ENCODE data around the gene GANAB. TPM values are rescaled to one million over a fixed set of nuclear protein-coding genes. Genes with fewer than 3 reads are reported as not detected.
"Not testable (repeated sequence)": the region's sequence is repeated elsewhere in the genome, so short reads cannot be mapped to it uniquely, and the experiment has no call there.

The GANAB gene
- total RNA-seq, 1 donor from 2014 or later: 347 TPM

- no peak for DNase-seq (ENCODE audit: low read depth)
Observed at GRCh38 chr11:62667460-62667859, 21.0 kb upstream of the GANAB start.

- DNase-seq (ENCODE audit: low read depth): no peak
Observed at GRCh38 chr11:62666259-62666926, 20.0 kb upstream of the GANAB start.

GRCh38 chr11:62665599-62666258 is 19.3 kb upstream of the GANAB start:
- peak; percentile 48 for DNase-seq (ENCODE audit: low read depth)

- DNase-seq (ENCODE audit: low read depth): peak; percentile 74
Observed at GRCh38 chr11:62665075-62665598, 18.7 kb upstream of the GANAB start, which contains the start of the genes C11orf98 and CSKMT. Gene C11orf98, minus strand, starts transcription at chr11:62665210. Its CDS starts 41 bp downstream, at chr11:62665169. Gene CSKMT, plus strand, starts transcription at chr11:62665312. Its CDS starts 568 bp downstream, at chr11:62665880.

GRCh38 chr11:62664405-62665074 is 18.1 kb upstream of the GANAB start:
- peak; percentile 71 for DNase-seq (ENCODE audit: low read depth)

GRCh38 chr11:62656796-62657429 is 10.5 kb upstream of the GANAB start:
- no peak for DNase-seq (ENCODE audit: low read depth)

- no peak for DNase-seq (ENCODE audit: low read depth)
Observed at GRCh38 chr11:62654297-62654696, 7.9 kb upstream of the GANAB start.

GRCh38 chr11:62652161-62653006 is 6.0 kb upstream of the GANAB start:
- DNase-seq (ENCODE audit: low read depth): no peak

GRCh38 chr11:62650283-62650682 is 3.9 kb upstream of the GANAB start:
- DNase-seq (ENCODE audit: low read depth): not testable (repeated sequence)

- no peak for DNase-seq (ENCODE audit: low read depth)
Observed at GRCh38 chr11:62649486-62649885, 3.1 kb upstream of the GANAB start.

GRCh38 chr11:62648967-62649364 is 2.6 kb upstream of the GANAB start:
- DNase-seq (ENCODE audit: low read depth): no peak

- DNase-seq (ENCODE audit: low read depth): no peak
Observed at GRCh38 chr11:62648185-62648966, 2.0 kb upstream of the GANAB start.

GRCh38 chr11:62647609-62648005 is 1.2 kb upstream of the GANAB start:
- no peak for DNase-seq (ENCODE audit: low read depth)

GRCh38 chr11:62646825-62647608 is 604 bp upstream of the GANAB start:
- DNase-seq (ENCODE audit: low read depth): no peak

- no peak for DNase-seq (ENCODE audit: low read depth)
Observed at GRCh38 chr11:62645671-62645945, 805 bp downstream of the GANAB start.

GRCh38 chr11:62644220-62644619 is 2.2 kb downstream of the GANAB start:
- DNase-seq (ENCODE audit: low read depth): no peak

- DNase-seq (ENCODE audit: low read depth): no peak
Observed at GRCh38 chr11:62632492-62632891, 13.9 kb downstream of the GANAB start.

GRCh38 chr11:62627713-62628112 is 18.7 kb downstream of the GANAB start:
- no peak for DNase-seq (ENCODE audit: low read depth)

GRCh38 chr11:62622476-62623089 is 23.8 kb downstream of the GANAB start:
- DNase-seq (ENCODE audit: low read depth): no peak
